Activated T-cell treated with anti-CD3 and anti-CD28 coated beads, Interleukin-2, amount 50 U/mL, for 4 hours (primary cell): ENCODE data around the gene ABR. TPM values are rescaled to one million over a fixed set of nuclear protein-coding genes. Genes with fewer than 3 reads are reported as not detected.

Source experiments
- ATAC-seq, 2 donors: fragments of 200-7000 bp; cut with Tn5 transposase; one replicate each; pipeline ENCODE4 v1.10.0; 2021
- DNase-seq: peaks from one replicate; pipeline ENCODE4 v3.0.0-alpha.2; 2020
- H3K27me3 Mint-ChIP-seq: one replicate; pipeline ENCODE4 v1.8.0; 2021; ENCODE audit warnings: low read depth, mixed read lengths
- H3K36me3 Mint-ChIP-seq: one replicate; pipeline ENCODE4 v1.8.0; 2022; ENCODE audit warnings: mixed read lengths; ENCODE audit not compliant: insufficient read depth
- H3K4me1 Mint-ChIP-seq: one replicate; pipeline ENCODE4 v1.8.0; 2021; ENCODE audit warnings: low read depth, mixed read lengths
- H3K4me3 Mint-ChIP-seq: one replicate; pipeline ENCODE4 v1.8.0; 2021; ENCODE audit warnings: mild to moderate bottlenecking, moderate library complexity, mixed read lengths
- H3K9me3 Mint-ChIP-seq: one replicate; pipeline ENCODE4 v1.8.0; 2021; ENCODE audit warnings: mixed read lengths
- total RNA-seq, 3 donors: library from RNA; stranded (reverse); gene quantifications; one replicate each; pipeline ENCODE4 v1.2.1, GENCODE V29; 2021

Gene ABR
- total RNA-seq, 3 donors from 2014 or later = 41.0 to 44.7 (median 43.3) TPM

- H3K36me3 Mint-ChIP-seq = peaks cover 9% of the 10 kb centered on the region
- H3K27me3 Mint-ChIP-seq = no peaks in the 10 kb centered on the region
- peaks cover 1% of the 10 kb centered on the region for H3K4me1 Mint-ChIP-seq
- no peaks in the 10 kb centered on the region for H3K9me3 Mint-ChIP-seq
- DNase-seq = no peak
- H3K4me3 Mint-ChIP-seq = no peak overlapping the region
- no peak for ATAC-seq
Observed at GRCh38 chr17:1007310-1008007, 172.3 kb downstream of the ABR start.

- DNase-seq (no peak), ATAC-seq (peak in 1 of 2 donors; percentile 31)
- Mint-ChIP-seq H3K36me3 (peaks cover 15% of the 10 kb centered on the region), H3K27me3 (no peaks in the 10 kb centered on the region), H3K4me3 (no peak overlapping the region), H3K4me1 (peaks cover 1% of the 10 kb centered on the region), H3K9me3 (no peaks in the 10 kb centered on the region)
Observed at GRCh38 chr17:1006054-1006453, 173.7 kb downstream of the ABR start.

GRCh38 chr17:1005361-1005946 is 174.3 kb downstream of the ABR start:
- Mint-ChIP-seq H3K9me3 (no peaks in the 10 kb centered on the region), H3K4me3 (no peak overlapping the region)

GRCh38 chr17:1004769-1005295 is 174.9 kb downstream of the ABR start:
- no peak for DNase-seq
- Mint-ChIP-seq H3K4me1 (peaks cover 1% of the 10 kb centered on the region), H3K9me3 (no peaks in the 10 kb centered on the region), H3K36me3 (peaks cover 24% of the 10 kb centered on the region), H3K27me3 (no peaks in the 10 kb centered on the region), H3K4me3 (no peak overlapping the region)
- no peak for ATAC-seq

More at GRCh38 chr17:1005361-1005946, 174.3 kb downstream of the ABR start:
- DNase-seq (no peak), ATAC-seq (peak in 1 of 2 donors; percentile 5)
- peaks cover 1% of the 10 kb centered on the region for H3K4me1 Mint-ChIP-seq
- H3K27me3 Mint-ChIP-seq = no peaks in the 10 kb centered on the region
- peaks cover 21% of the 10 kb centered on the region for H3K36me3 Mint-ChIP-seq

- Mint-ChIP-seq H3K9me3 (no peaks in the 10 kb centered on the region), H3K36me3 (peaks cover 29% of the 10 kb centered on the region), H3K27me3 (no peaks in the 10 kb centered on the region), H3K4me3 (no peak overlapping the region), H3K4me1 (peaks cover 5% of the 10 kb centered on the region)
- no peak for ATAC-seq
- no peak for DNase-seq
Observed at GRCh38 chr17:1003972-1004768, 175.6 kb downstream of the ABR start.

- Mint-ChIP-seq H3K4me1 (peaks cover 11% of the 10 kb centered on the region), H3K36me3 (peaks cover 31% of the 10 kb centered on the region), H3K9me3 (no peaks in the 10 kb centered on the region), H3K27me3 (no peaks in the 10 kb centered on the region), H3K4me3 (no peak overlapping the region)
- no peak for DNase-seq
- ATAC-seq = no peak
Observed at GRCh38 chr17:1003633-1003971, 176.2 kb downstream of the ABR start.

- H3K9me3 Mint-ChIP-seq = no peaks in the 10 kb centered on the region
- no peaks in the 10 kb centered on the region for H3K27me3 Mint-ChIP-seq
- DNase-seq = no peak
- no peak overlapping the region for H3K4me3 Mint-ChIP-seq
- peaks cover 31% of the 10 kb centered on the region for H3K36me3 Mint-ChIP-seq
- ATAC-seq = no peak
- peaks cover 17% of the 10 kb centered on the region for H3K4me1 Mint-ChIP-seq
Observed at GRCh38 chr17:1002771-1003555, 176.8 kb downstream of the ABR start.

- ATAC-seq (no peak), DNase-seq (no peak)
- Mint-ChIP-seq H3K4me3 (no peak overlapping the region), H3K9me3 (no peaks in the 10 kb centered on the region), H3K27me3 (no peaks in the 10 kb centered on the region), H3K36me3 (peaks cover 31% of the 10 kb centered on the region), H3K4me1 (peaks cover 21% of the 10 kb centered on the region)
Observed at GRCh38 chr17:1002412-1002753, 177.4 kb downstream of the ABR start.

GRCh38 chr17:1001640-1002411 is 178.0 kb downstream of the ABR start:
- ATAC-seq = no peak
- Mint-ChIP-seq H3K36me3 (peaks cover 31% of the 10 kb centered on the region), H3K4me3 (no peak overlapping the region), H3K9me3 (no peaks in the 10 kb centered on the region), H3K4me1 (peaks cover 23% of the 10 kb centered on the region), H3K27me3 (no peaks in the 10 kb centered on the region)
- no peak for DNase-seq

- peaks cover 23% of the 10 kb centered on the region for H3K4me1 Mint-ChIP-seq
- no peak overlapping the region for H3K4me3 Mint-ChIP-seq
- DNase-seq (no peak), ATAC-seq (no peak)
- H3K9me3 Mint-ChIP-seq = no peaks in the 10 kb centered on the region
- H3K27me3 Mint-ChIP-seq = no peaks in the 10 kb centered on the region
- peaks cover 31% of the 10 kb centered on the region for H3K36me3 Mint-ChIP-seq
Observed at GRCh38 chr17:1000597-1001461, 179.0 kb downstream of the ABR start.

GRCh38 chr17:998111-998510 is 181.7 kb downstream of the ABR start:
- Mint-ChIP-seq H3K9me3 (no peaks in the 10 kb centered on the region), H3K4me3 (peak overlapping the region; percentile 94), H3K4me1 (peaks cover 22% of the 10 kb centered on the region)

GRCh38 chr17:996554-997344 is 183.0 kb downstream of the ABR start, which contains the start of gene TIMM22:
Gene TIMM22 (plus strand): TSS chr17:997129. CDS start chr17:997143, 14 bp downstream.
- no peaks in the 10 kb centered on the region for H3K27me3 Mint-ChIP-seq
- peak within 1 kb of the TSS; percentile 94 for H3K4me3 Mint-ChIP-seq
- peaks cover 17% of the 10 kb centered on the region for H3K36me3 Mint-ChIP-seq
- H3K4me1 Mint-ChIP-seq = peaks cover 22% of the 10 kb centered on the region
- DNase-seq (peak; percentile 85), ATAC-seq (peak; percentile 97 to 98)
- H3K9me3 Mint-ChIP-seq = no peaks in the 10 kb centered on the region

More at GRCh38 chr17:998111-998510, 181.7 kb downstream of the ABR start:
- ATAC-seq = no peak
- no peak for DNase-seq
- Mint-ChIP-seq H3K36me3 (peaks cover 25% of the 10 kb centered on the region), H3K27me3 (no peaks in the 10 kb centered on the region)
